GM21447 (cell line): ENCODE results near the gene TSPAN15.

ENCODE experiments used
- ATAC-seq: cut with Tn5 transposase; IDR thresholded peaks from one replicate; pipeline ENCODE4 v1.9.1; 2021; ENCODE audit not compliant: unreplicated experiment

TSPAN15 gene

GRCh38 chr10:69499726-69500689 is 48.7 kb downstream of the TSPAN15 start:
- no peak for ATAC-seq

GRCh38 chr10:69500864-69501468 is 49.7 kb downstream of the TSPAN15 start:
- ATAC-seq = no peak

GRCh38 chr10:69501657-69502056 is 50.4 kb downstream of the TSPAN15 start:
- no peak for ATAC-seq

- no peak for ATAC-seq
Observed at GRCh38 chr10:69502589-69502988, 51.3 kb downstream of the TSPAN15 start.

- no peak for ATAC-seq
Observed at GRCh38 chr10:69503001-69503895, 52.0 kb downstream of the TSPAN15 start.

GRCh38 chr10:69503896-69504265 is 52.6 kb downstream of the TSPAN15 start:
- ATAC-seq = no peak

- no peak for ATAC-seq
Observed at GRCh38 chr10:69504576-69505250, 53.4 kb downstream of the TSPAN15 start.

- no peak for ATAC-seq
Observed at GRCh38 chr10:69505636-69506318, 54.5 kb downstream of the TSPAN15 start.

GRCh38 chr10:69506487-69506833 is 55.2 kb downstream of the TSPAN15 start:
- no peak for ATAC-seq

- ATAC-seq = no peak
Observed at GRCh38 chr10:69506834-69507713, 55.8 kb downstream of the TSPAN15 start.

- no peak for ATAC-seq
Observed at GRCh38 chr10:69508738-69509340, 57.6 kb downstream of the TSPAN15 start.

GRCh38 chr10:69512901-69513300 is 61.6 kb downstream of the TSPAN15 start:
- ATAC-seq = no peak

- no peak for ATAC-seq
Observed at GRCh38 chr10:69513617-69514016, 62.4 kb downstream of the TSPAN15 start.

- ATAC-seq = no peak
Observed at GRCh38 chr10:69515699-69516259, 64.5 kb downstream of the TSPAN15 start.

- ATAC-seq = no peak
Observed at GRCh38 chr10:69516316-69516715, 65.1 kb downstream of the TSPAN15 start.

GRCh38 chr10:69516796-69517195 is 65.5 kb downstream of the TSPAN15 start:
- no peak for ATAC-seq

- no peak for ATAC-seq
Observed at GRCh38 chr10:69517271-69517848, 66.1 kb downstream of the TSPAN15 start.

GRCh38 chr10:69527961-69528360 is 76.7 kb downstream of the TSPAN15 start:
- ATAC-seq = no peak
